RWPE2 (cell line): Measurements from ENCODE around the gene LNPEP.
A peak's percentile ranks its signal among the peaks of the same experiment; 100 is the strongest.

ENCODE experiments used
- ATAC-seq: fragments of 200-7000 bp; cut with Tn5 transposase; 3 replicates; pipeline ENCODE4 v1.9.1; 2021; ENCODE audit warnings: low read depth
- DNase-seq: peaks from one replicate; pipeline ENCODE4 v3.0.0-alpha.2; 2020; ENCODE audit warnings: low spot score
- H3K27ac ChIP-seq: fragments of 450-650 bp; 2 replicates; pipeline ENCODE4 v1.5.1; 2017; ENCODE audit warnings: mild to moderate bottlenecking; ENCODE audit not compliant: poor library complexity, severe bottlenecking
- H3K27me3 ChIP-seq: fragments of 250-450 bp; sonication (Bioruptor Pico); 2 replicates; pipeline ENCODE4 v1.5.1; 2021; ENCODE audit warnings: mild to moderate bottlenecking, moderate library complexity; ENCODE audit not compliant: insufficient read depth, poor library complexity, severe bottlenecking
- H3K36me3 ChIP-seq: fragments of 250-450 bp; sonication (Bioruptor Pico); 2 replicates; pipeline ENCODE4 v1.5.1; 2020; ENCODE audit warnings: low read depth, mild to moderate bottlenecking, moderate library complexity
- H3K4me1 ChIP-seq: fragments of 250-450 bp; sonication (Bioruptor Pico); 2 replicates; pipeline ENCODE4 v1.5.1; 2021; ENCODE audit warnings: mild to moderate bottlenecking, moderate library complexity; ENCODE audit not compliant: insufficient read depth, poor library complexity, severe bottlenecking
- H3K4me3 ChIP-seq: fragments of 250-450 bp; sonication (Bioruptor Pico); 2 replicates; pipeline ENCODE4 v1.5.1; 2021; ENCODE audit warnings: mild to moderate bottlenecking, moderate library complexity; ENCODE audit not compliant: severe bottlenecking
- H3K9me3 ChIP-seq: fragments of 250-450 bp; sonication (Bioruptor Pico); 2 replicates; pipeline ENCODE4 v1.5.1; 2021; ENCODE audit warnings: mild to moderate bottlenecking, moderate library complexity; ENCODE audit not compliant: severe bottlenecking
- TF ChIP-seq, protein P1 (sequence below): fragments of 450-650 bp; IDR thresholded peaks from one replicate; pipeline ENCODE4 v1.5.1; 2017; ENCODE audit warnings: mild to moderate bottlenecking, moderate library complexity; ENCODE audit not compliant: poor library complexity, severe bottlenecking

LNPEP gene

DNA sequence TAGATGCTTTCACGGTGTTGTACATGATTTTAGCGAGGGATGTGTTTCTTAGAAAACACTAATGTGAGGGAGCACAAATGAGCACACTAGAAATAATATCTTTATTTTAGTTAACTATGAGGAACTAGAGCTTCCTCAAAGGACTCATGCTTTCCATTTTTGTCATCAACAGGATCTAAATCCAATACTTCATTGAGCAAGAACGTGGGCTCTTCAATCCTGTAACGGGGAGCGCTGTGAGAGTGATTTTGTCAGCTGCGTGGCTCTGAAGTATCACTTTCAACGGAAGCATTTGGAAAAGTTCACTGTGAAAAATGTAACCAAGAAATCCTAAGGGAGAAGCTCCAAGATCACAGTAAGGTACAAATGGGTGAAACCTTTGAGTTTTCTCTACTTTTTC lies 113.3 kb downstream of the LNPEP start:
- Histone ChIP-seq H3K4me1 (no peaks in the 10 kb centered on the region), H3K4me3 (no peak overlapping the region), H3K9me3 (no peaks in the 10 kb centered on the region), H3K27me3 (no peaks in the 10 kb centered on the region), H3K36me3 (no peaks in the 10 kb centered on the region), H3K27ac (no peak overlapping the region)
- ATAC-seq (no peak), DNase-seq (no peak)
- TF ChIP-seq, protein P1, sequence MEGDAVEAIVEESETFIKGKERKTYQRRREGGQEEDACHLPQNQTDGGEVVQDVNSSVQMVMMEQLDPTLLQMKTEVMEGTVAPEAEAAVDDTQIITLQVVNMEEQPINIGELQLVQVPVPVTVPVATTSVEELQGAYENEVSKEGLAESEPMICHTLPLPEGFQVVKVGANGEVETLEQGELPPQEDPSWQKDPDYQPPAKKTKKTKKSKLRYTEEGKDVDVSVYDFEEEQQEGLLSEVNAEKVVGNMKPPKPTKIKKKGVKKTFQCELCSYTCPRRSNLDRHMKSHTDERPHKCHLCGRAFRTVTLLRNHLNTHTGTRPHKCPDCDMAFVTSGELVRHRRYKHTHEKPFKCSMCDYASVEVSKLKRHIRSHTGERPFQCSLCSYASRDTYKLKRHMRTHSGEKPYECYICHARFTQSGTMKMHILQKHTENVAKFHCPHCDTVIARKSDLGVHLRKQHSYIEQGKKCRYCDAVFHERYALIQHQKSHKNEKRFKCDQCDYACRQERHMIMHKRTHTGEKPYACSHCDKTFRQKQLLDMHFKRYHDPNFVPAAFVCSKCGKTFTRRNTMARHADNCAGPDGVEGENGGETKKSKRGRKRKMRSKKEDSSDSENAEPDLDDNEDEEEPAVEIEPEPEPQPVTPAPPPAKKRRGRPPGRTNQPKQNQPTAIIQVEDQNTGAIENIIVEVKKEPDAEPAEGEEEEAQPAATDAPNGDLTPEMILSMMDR = no peak

DNA sequence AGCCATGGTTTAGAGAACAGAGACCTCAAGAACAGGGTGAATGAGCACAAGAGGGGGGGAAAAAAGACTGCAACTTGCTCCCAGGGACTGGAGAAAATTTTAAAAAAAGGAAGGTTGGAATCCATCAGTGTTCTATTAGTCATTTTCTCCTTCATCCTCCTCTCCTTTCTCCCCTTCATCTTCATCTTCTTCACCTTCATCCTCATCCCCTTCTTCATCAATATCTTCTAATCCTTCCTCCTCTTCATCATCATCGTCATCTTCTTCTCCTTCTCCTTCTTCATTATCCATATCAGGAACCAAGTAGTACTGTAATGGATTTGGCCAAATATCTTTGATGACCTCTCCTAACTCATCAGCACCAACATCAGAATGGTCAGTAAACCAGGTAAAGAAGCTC lies 120.4 kb downstream of the LNPEP start:
- ATAC-seq = no peak
- H3K27me3 ChIP-seq = no peaks in the 10 kb centered on the region
- TF ChIP-seq, protein P1 = no peak
- no peaks in the 10 kb centered on the region for H3K9me3 ChIP-seq
- H3K4me3 ChIP-seq = no peak overlapping the region
- no peaks in the 10 kb centered on the region for H3K36me3 ChIP-seq
- no peak for DNase-seq
- no peaks in the 10 kb centered on the region for H3K4me1 ChIP-seq
- no peak overlapping the region for H3K27ac ChIP-seq

DNA sequence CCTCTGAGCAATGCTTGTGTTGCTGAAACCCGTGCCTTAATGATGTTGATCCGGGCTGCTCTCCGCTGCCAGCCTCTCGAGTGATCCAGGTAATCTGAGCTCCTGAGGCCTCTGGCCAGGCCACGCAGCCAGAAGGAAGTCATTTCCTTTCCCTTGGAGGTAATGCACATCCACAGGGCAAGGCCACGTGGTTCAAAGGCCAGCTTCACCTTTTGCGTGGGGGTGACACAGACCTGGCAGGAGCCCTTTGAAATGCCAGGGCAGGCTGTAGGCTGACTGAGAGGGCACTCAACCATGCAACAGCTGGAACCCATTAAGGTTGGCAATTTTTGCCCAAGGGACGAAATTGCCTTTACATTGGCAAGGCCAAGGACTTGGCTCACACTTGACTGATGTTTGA lies 126.2 kb downstream of the LNPEP start:
- Histone ChIP-seq H3K27me3 (no peaks in the 10 kb centered on the region), H3K9me3 (no peaks in the 10 kb centered on the region), H3K36me3 (no peaks in the 10 kb centered on the region), H3K27ac (no peak overlapping the region), H3K4me3 (no peak overlapping the region), H3K4me1 (peaks cover 8% of the 10 kb centered on the region)
- ATAC-seq = no peak
- TF ChIP-seq, protein P1 = no peak
- no peak for DNase-seq

GRCh38 chr5:97063251-97063650 lies 127.4 kb downstream of the LNPEP start:
- no peak for DNase-seq
- TF ChIP-seq, protein P1 = no peak
- Histone ChIP-seq H3K9me3 (no peaks in the 10 kb centered on the region), H3K27me3 (no peaks in the 10 kb centered on the region), H3K27ac (no peak overlapping the region), H3K4me3 (no peak overlapping the region), H3K36me3 (no peaks in the 10 kb centered on the region), H3K4me1 (peaks cover 8% of the 10 kb centered on the region)
- no peak for ATAC-seq

- Histone ChIP-seq H3K27ac (no peak overlapping the region), H3K4me3 (no peak overlapping the region), H3K4me1 (peaks cover 8% of the 10 kb centered on the region), H3K27me3 (no peaks in the 10 kb centered on the region), H3K36me3 (no peaks in the 10 kb centered on the region), H3K9me3 (no peaks in the 10 kb centered on the region)
- no peak for DNase-seq
- peak; percentile 90 for ATAC-seq
- TF ChIP-seq, protein P1 = no peak
Measured at GRCh38 chr5:97065475-97065874, 129.6 kb downstream of the LNPEP start.
